Adrenal gland (tissue), 12 donors: ENCODE measurements around the gene ZNF91. TPM values are rescaled to one million over a fixed set of nuclear protein-coding genes. Genes with fewer than 3 reads are reported as not detected.
A peak's percentile ranks its signal among the peaks of the same experiment; 100 is the strongest.

ENCODE experiments used
- DNase-seq, 7 donors: peaks; one replicate each; pipeline ENCODE4 v3.0.0-alpha.2; 2019 to 2020
- H3K27ac ChIP-seq, 5 donors: fragments of 200-600 bp; sonication (generic) in 4 of 5; 1 replicate in 3 of 5; 2 replicates in 2 of 5; pipeline versions ENCODE4 v1.5.1 to v1.8.0; 2016 to 2020; ENCODE audit warnings: mild to moderate bottlenecking in 1 of 5
- H3K27me3 ChIP-seq: fragments of 200-600 bp; 2 replicates; pipeline ENCODE4 v1.8.0; 2021
- H3K36me3 ChIP-seq, 2 donors: fragments of 200-600 bp; replicated peaks in 1 of 2; 1 replicate in 1 of 2; 2 replicates in 1 of 2; pipeline versions ENCODE4 v1.5.1 to v1.8.0; 2018 to 2022
- H3K4me1 ChIP-seq, 2 donors: fragments of 200-600 bp; replicated peaks in 1 of 2; 1 replicate in 1 of 2; 2 replicates in 1 of 2; pipeline versions ENCODE4 v1.5.1 to v1.8.0; 2018 to 2021
- H3K4me3 ChIP-seq, 4 donors: fragments of 200-600 bp; sonication (generic) in 3 of 4; one replicate each; pipeline ENCODE4 v1.5.1; 2016 to 2018
- H3K9me3 ChIP-seq, 3 donors: fragments of 200-600 bp; sonication (generic) in 1 of 3; replicated peaks in 1 of 3; 1 replicate in 2 of 3; 2 replicates in 1 of 3; pipeline versions ENCODE4 v1.5.1 to v1.8.0; 2016 to 2021
- CTCF ChIP-seq, 6 experiments: fragments of 450-650 bp in 4 of 6; fragments of 200-600 bp in 2 of 6; sonication (generic) in 1 of 6; IDR thresholded peaks; 1 replicate in 5 of 6; 2 replicates in 1 of 6; pipeline versions ENCODE4 v1.5.1 to v1.8.0; 2016 to 2021; ENCODE audit warnings: antibody characterized with exemption in 6 of 6, mild to moderate bottlenecking in 2 of 6, moderate library complexity in 1 of 6
- POLR2A ChIP-seq, 2 donors: fragments of 450-650 bp; IDR thresholded peaks; one replicate each; pipeline ENCODE4 v1.6.1; 2017; ENCODE audit warnings: antibody characterized with exemption in 2 of 2, mild to moderate bottlenecking in 2 of 2, moderate library complexity in 1 of 2
- WGBS, 4 donors: extraction: QIAGEN DNeasy Blood & Tissue Kit in 2 of 4; methylation state at CpG; one replicate each; pipeline versions ENCODE4 v1.1.5 to v1.1.7; 2013 to 2017; 5-methylcytosine and 5-hydroxymethylcytosine counted together
- intact Hi-C, 2 donors: fragments of 100-400 bp; cut with DNase I; formaldehyde crosslinking; loops; one replicate each; pipeline versions ENCODE4 v1.14.1 to v1.15.0; 2022 to 2023
- polyA plus RNA-seq, 3 donors: library from polyadenylated mRNA; stranded (reverse); fragments of 200-250 nt in 2 of 3; fragments of 350-450 nt in 1 of 3; fragmentation: Illumina TruSeq in 1 of 3; extraction: RNeasy Lipid Tissue Mini Kit (QIAGEN cat#74804) in 1 of 3; gene quantifications; one replicate each; pipeline ENCODE4 v1.2.3, GENCODE V29; 2013 to 2014
- total RNA-seq, 9 donors: library from RNA; depleted of rRNA in 4 of 9; stranded (reverse); fragments of >200 nt in 4 of 9; fragments of 120-200 nt in 1 of 9; fragmentation: NEBNext Ultra II Directional in 1 of 9; extraction: Animal tissue kit (Norgen Biotek cat#: 25700) in 1 of 9; gene quantifications; one replicate each; pipeline versions ENCODE4 v1.1.0 to v1.2.4, GENCODE V29; 2013 to 2023
- donor health status: healthy with polysubstance abuse.
- donor health status: Bipolar disorder and iron deficiency.
- donor health status: DM: yes; HTN: yes; CAD: no.
- donor health status: DM: no; HTN: no; CAD: no.
- donor health status: DM: no; HTN: no; CAD: no.
- donor health status: DM: yes; HTN: yes; CAD: no.

The ZNF91 gene
- total and polyA plus RNA-seq, 12 donors: 12.9 to 81.1 (median 35.8) TPM

- Histone ChIP-seq H3K4me1 (no peaks in the 10 kb centered on the region), H3K36me3 (no peaks in the 10 kb centered on the region), H3K9me3 (no peaks in the 10 kb centered on the region), H3K27me3 (no peaks in the 10 kb centered on the region), H3K27ac (no peak overlapping the region), H3K4me3 (no peak overlapping the region)
- intact Hi-C loops: no loop called here
- DNase-seq: no peak
- 88 to 94% (median 91%) methylated on average over 14 to 21 of the region's 21 CpGs for WGBS, 4 donors
- TF ChIP-seq POLR2A (IDR thresholded peaks at IDR 0.05) (no peak), CTCF (IDR thresholded peaks at IDR 0.05) (no peak)
Measured at GRCh38 chr19:23409392-23410048, 14.2 kb upstream of the ZNF91 start.

DNA sequence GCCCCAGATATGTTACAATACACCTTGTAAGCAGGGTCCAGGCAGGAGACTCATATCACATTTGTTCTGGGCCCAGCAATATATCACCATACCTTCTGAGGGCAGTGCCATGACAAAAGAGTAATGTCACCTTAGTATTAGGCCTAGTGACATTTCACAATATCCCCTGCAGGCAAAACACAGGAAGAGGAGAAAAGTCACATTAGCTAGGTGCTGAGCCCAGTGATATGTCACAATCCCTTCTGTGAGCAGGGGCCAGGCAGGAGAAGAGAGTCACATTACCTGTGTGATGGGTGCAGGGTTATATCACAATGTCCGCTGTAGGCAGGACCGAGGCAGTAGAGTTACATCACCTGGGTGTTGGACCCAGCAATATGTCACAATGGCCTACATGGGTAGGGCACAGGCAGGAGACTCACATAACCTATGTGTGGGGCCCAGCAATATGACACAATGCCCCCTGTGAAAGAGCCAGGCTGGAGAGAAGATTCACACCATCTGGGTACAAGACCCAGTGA is 12.4 kb upstream of the ZNF91 start:
- Histone ChIP-seq H3K9me3 (no peaks in the 10 kb centered on the region), H3K4me1 (no peaks in the 10 kb centered on the region), H3K4me3 (no peak overlapping the region), H3K27me3 (no peaks in the 10 kb centered on the region), H3K36me3 (no peaks in the 10 kb centered on the region), H3K27ac (no peak overlapping the region)
- intact Hi-C loops: no loop called here
- TF ChIP-seq CTCF (IDR thresholded peaks at IDR 0.05): no peak
- no peak for TF ChIP-seq POLR2A (IDR thresholded peaks at IDR 0.05)
- WGBS, 4 donors: 94 to 100% (median 96%) methylated on average over 2 of the region's 2 CpGs
- peak in 1 of 7 donors; percentile 17 for DNase-seq

- 95 to 98% (median 97%) methylated on average over 3 of the region's 3 CpGs for WGBS, 4 donors
- no peak overlapping the region for H3K4me3 ChIP-seq
- no peaks in the 10 kb centered on the region for H3K4me1 ChIP-seq
- H3K27me3 ChIP-seq: no peaks in the 10 kb centered on the region
- H3K27ac ChIP-seq: no peak overlapping the region
- no peak for DNase-seq
- H3K36me3 ChIP-seq: no peaks in the 10 kb centered on the region
- TF ChIP-seq CTCF (IDR thresholded peaks at IDR 0.05) (no peak), POLR2A (IDR thresholded peaks at IDR 0.05) (no peak)
- intact Hi-C loops: no loop called here
- H3K9me3 ChIP-seq: no peaks in the 10 kb centered on the region
Measured at GRCh38 chr19:23406721-23407120, 11.4 kb upstream of the ZNF91 start.

DNA sequence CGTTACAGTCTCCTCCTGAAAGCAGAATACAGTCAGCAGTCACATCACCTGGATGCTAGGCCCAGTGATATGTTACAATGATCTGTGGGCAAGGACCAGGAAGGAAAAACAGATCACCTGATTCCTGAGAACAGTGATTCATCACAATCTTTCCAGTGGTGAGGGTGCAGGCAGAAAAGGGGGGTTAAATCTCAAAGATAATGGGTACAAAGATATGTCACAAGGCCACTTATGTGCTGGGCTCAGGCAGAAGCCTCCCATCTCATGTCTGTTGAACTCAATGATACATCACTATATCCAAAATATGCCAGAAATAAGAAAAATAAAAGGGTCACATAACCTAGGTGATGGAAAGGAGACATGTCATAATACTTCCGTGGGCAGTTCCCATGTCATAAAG is 10.8 kb upstream of the ZNF91 start:
- no peak overlapping the region for H3K27ac ChIP-seq
- WGBS, 4 donors: 79 to 93% (median 81%) methylated on average over 2 of the region's 2 CpGs
- H3K4me1 ChIP-seq: no peaks in the 10 kb centered on the region
- H3K9me3 ChIP-seq: no peaks in the 10 kb centered on the region
- intact Hi-C loops: no loop called here
- TF ChIP-seq CTCF (IDR thresholded peaks at IDR 0.05) (no peak), POLR2A (IDR thresholded peaks at IDR 0.05) (no peak)
- no peak for DNase-seq
- H3K4me3 ChIP-seq: no peak overlapping the region
- H3K36me3 ChIP-seq: no peaks in the 10 kb centered on the region
- no peaks in the 10 kb centered on the region for H3K27me3 ChIP-seq
